GM18498 (cell line): Measurements from ENCODE around the gene FSD1.
"Not testable (repeated sequence)": the region's sequence is repeated elsewhere in the genome, so short reads cannot be mapped to it uniquely, and the experiment has no call there.

Experiments used
- ATAC-seq: cut with Tn5 transposase; IDR thresholded peaks from one replicate; pipeline ENCODE4 v1.9.1; 2021; ENCODE audit warnings: mild to moderate bottlenecking, moderate library complexity; ENCODE audit not compliant: unreplicated experiment

The FSD1 gene

DNA sequence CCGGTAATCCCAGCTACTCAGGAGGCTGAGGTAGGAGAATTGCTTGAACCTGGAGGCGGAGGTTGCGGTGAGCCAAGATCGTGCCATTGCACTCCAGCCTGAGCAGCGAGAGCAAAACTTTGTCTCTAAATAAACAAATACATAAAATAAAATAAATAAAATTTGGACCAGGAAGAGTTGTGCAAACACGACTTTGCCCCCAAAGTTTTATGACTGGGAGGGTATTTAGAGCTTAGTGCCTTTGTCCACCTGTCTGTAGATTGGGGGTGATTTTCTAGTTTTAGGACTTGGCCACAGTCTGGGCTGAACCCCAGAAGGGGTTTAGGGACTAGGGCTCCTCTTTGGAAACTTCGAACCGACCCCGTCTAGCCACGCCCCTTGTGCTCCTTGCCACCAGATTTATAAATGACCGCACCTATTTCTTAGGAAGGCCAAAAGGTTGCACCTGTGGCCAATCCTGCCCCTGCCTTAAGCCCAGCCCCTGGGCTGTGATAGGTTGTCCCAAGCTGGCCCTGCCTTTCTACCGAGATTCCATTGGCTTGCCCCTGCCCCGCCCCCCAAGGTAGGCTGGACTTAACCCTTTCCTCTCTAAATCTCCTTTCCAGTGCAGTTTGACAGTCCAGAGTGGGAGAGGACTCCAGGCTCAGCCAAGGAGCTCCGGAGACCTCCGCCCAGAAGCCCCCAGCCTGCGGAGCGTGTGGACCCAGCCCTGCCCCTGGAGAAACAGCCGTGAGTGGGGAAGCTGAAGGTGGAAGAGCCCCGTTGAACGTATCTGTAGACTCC, 20.0 kb upstream of the FSD1 start:
- no peak for ATAC-seq

DNA sequence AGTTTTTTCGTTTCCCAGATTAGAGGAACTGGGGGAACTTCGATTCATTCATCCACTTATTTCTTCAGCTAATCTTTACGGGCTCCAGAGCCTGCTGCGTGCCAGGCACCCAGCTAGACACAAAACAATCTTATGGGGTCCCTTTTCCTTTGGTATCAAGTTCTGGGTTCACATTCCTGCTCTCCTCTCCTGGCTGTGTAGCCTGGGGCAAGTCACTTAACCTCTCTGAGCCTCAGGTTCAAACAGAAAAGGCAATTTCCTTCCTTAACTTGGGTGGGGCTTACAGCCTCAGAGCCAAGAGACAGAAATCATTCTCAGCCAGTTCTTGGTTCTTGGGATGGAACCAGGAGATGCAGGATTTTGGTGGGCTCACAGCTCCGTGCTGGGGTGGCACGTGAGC, 19.4 kb upstream of the FSD1 start:
- no peak for ATAC-seq

DNA sequence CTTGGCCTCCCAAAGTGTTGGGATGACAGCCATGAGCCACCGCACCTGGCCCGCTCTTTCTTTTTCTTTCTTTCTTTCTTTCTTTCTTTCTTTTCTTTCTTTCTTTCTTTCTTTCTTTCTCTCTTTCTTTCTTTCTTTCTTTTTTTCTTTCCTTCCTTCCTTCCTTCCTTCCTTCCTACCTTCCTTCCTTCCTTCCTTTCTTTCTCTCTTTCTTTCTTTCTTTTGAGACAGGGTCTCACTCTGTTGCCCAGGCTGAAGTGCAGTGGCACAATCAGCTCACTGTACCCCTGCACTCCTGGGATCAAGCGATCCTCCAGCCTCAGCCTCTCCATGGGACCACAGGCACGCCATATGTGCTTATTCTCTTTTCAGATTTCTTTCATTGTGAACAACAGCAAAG, 18.3 kb upstream of the FSD1 start:
- ATAC-seq: not testable (repeated sequence)

DNA sequence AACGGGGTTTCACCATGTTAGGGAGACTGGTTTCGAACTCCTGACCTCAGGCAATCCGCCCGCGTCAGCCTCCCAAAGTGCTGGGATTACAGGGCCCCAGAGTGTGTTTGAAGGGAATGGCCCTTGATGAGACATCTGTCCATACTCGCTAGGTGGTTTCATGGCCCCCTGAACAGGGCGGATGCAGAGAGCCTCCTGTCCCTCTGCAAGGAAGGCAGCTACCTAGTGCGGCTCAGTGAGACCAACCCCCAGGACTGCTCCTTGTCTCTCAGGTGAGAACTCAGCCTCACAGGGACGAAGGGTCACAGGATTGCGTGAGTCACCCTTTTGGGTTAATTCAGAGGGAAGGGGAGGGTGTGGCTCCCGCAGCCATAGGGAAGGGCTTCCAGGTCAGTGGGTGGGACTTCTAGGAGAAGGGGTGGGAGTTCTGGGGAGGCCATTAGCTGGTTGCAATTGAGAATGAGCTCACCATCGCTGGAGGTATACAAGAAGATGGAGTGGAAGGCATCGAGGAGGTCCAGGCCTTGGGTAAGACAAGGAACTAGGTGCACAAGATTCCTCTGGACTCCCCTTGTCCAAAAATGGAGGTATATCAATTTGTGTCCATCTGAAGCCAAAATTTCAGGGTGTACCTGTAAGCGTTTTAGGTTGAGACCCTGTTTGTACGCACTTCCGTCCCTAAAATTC, 16.2 kb upstream of the FSD1 start:
- no peak for ATAC-seq

DNA sequence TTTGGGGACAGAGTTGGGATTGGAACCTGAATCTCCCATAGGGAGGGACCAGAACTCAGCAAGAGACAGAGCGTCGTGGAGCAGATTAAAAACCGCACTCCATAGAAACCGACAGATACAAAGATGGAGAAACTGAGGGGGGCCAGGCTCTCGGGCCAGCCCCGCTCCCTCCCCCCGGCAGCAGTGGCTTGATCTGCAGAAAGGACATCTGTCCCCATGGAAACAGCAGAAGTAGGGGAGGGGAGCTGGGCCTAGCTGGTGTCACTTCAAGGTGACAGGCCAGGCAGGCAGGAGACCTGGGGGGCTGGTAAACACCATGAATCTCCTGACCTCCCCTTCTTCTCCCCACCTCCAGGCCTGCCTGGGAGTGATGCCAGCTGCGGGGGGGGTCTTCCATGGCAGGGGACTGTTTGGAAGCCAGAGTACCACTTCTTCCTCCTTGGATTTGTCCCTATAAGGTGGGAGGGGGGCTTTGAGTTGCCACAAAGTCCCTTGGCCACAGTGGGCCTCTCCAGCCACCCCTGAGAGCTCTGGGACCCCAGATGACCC, 13.1 kb upstream of the FSD1 start:
- ATAC-seq: no peak

DNA sequence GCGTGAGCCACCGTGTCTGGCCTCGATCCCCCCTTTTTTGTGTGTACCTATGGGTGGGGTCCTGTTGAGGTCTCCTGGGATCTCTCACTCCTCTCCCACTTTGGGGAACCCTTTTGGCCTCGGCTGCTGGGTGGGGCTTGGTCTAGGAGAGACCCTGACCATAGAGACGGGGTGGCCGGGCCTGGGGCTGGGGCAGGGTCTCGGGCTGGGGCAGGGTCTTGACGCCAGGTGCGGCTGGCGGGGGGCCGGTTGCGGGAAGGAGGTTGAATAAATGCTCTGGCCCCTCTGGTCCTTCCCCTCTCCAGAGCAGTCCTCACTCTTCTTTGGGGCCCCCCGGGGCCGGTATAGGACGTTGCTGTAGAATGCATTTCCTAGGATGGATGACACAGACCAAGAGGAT, 11.9 kb upstream of the FSD1 start:
- ATAC-seq: no peak

DNA sequence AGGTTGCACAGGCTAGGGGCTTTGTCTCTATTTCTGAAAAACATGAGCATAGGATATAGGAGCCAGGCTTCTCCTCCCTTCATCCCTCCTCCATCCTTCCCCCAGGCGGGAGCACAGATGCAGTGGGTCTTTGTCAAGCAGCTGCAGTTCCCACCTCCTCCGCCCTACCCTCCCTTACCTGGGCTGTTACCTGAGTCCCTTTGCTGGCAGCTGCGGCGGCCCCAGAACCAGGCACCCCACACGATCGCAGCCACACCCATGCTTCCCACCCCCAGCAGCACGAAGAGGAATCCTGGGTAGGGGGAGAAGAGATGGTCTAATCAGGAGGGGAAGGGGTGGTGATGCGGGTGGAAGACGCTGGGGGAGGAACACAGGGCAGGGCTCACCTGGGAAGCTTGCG, 10.0 kb upstream of the FSD1 start:
- no peak for ATAC-seq

DNA sequence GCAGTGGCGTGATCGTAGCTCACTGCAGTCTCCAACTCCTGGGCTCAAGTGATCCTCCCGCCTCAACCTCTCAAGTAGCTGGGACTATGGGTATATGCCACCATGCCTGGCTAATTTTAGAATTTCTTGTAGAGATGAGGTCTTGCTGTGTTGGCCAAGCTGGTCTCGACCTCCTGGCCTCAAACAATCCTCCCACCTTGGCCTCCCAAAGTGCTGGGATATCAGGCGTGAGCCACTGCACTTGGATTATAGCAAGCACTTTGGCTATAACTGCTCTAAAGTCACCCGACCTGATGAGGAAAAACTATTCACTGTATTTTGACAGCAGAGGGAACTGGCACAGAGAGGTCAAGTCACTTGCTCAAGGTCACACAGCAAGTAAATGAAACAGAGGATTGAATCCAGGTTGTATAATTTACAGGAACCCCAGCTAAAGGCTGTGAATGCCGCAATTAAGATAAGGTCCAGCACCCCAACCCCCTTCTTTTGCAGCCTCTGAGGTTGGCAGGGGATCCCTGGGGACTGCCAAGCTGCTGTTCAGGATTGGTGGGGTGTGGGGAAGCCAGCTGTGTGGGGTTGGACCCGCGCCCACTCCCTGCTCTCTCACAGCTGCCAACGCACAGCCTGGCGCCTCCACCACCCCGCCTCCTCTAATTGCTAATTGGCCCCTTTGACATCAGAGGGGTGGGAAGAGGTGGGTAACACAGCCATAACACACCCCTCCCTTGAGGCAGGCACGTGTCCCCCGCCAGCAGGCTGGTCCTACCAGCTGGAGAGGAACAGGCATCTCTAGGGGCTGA, 8.2 kb upstream of the FSD1 start:
- ATAC-seq: no peak

DNA sequence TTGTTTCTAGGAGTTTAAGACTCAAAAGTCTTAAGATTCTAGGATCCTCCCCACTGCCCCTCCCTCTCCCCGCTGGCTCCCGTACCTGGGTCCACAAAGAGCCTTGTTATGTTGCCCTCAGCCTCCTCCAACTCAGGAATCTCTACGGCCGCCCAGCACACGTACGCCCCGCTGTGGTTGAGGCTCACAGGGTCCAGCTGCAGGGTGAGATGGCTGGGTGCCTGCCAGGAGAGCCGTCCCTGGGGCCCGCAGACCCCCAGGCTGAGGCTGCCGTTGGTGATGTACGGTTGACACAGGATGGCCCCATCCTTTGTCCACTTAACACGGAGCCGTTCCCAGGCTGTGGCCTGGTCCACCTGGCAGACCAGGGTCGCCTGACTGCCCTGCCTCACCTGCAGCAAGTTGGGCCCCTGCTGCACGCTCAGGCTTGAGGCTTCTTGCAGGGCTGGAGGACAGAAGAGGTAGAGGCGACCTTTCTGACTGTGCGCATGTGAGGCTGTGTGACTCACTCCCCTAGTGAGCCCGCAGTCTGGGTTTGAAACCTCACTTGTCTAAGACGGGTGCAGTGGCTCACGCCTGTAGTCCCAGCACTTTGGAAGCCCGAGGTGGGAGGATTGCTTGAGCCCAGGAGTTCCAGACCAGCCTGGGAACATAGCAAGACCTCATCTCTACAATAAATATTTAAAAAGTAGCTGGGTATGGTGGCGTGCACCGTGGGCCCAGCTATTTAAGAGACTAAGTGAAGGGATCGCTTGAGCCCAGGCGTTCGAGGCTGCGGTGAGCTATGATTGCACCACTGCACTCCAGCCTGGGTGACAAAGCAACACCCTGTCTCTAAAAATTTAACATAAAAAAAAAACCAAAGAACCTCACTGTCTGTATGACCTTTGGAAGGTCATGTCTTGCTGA, 6.2 kb upstream of the FSD1 start:
- ATAC-seq: no peak

DNA sequence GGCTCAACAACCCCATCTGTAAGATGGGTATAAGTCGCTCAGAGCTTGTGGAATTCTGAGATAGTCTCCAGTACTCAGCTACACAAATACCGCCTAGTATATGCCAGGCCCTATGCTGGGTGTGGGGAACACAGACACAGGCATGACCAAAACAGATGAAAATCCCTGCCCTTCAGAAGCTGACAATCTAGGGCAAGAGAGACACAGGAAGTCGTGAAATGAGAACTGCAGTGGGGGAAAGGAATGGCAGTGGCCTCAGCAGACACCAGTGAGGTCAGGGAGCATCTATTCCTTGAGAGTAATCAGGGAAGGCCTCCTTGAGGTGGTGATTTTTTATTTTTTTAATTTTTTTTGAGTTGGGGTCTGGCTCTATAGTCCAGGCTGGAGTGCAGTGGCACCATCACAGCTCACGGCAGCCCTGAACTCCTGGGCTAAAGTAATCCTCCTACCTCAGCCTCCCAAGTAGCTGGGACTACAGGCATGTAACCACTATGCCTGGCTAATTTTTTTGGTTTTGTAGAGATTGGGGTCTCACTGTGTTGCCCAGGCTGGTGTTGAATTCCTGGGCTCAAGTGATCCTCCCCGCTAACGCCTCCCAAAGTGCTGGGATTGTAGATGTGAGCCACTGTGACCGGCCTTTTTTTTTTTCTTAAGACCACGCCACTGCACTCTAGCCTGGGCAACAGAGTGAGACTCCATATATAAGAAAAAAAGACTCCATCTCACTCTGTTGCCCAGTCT, 5.4 kb upstream of the FSD1 start:
- ATAC-seq: no peak

DNA sequence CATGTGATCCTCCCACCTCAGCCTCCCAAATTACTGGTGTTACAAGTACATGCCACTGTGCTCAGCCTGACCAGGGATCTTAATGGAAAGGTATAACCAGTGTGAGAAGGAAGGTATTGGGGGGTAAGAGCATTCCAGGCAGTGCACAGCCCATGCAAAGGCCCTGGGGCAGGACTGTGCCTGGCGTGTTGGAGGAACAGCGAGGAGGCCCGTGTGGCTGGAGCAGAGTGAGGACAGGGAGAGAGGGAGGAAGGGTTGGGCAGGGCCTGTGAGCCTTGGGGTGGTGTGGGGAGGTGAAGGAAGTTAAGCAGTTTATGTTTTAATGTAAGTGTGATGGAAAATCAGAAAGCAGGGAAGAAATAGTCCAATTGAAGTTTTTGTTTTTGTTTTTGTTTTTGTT, 3.8 kb upstream of the FSD1 start:
- no peak for ATAC-seq

DNA sequence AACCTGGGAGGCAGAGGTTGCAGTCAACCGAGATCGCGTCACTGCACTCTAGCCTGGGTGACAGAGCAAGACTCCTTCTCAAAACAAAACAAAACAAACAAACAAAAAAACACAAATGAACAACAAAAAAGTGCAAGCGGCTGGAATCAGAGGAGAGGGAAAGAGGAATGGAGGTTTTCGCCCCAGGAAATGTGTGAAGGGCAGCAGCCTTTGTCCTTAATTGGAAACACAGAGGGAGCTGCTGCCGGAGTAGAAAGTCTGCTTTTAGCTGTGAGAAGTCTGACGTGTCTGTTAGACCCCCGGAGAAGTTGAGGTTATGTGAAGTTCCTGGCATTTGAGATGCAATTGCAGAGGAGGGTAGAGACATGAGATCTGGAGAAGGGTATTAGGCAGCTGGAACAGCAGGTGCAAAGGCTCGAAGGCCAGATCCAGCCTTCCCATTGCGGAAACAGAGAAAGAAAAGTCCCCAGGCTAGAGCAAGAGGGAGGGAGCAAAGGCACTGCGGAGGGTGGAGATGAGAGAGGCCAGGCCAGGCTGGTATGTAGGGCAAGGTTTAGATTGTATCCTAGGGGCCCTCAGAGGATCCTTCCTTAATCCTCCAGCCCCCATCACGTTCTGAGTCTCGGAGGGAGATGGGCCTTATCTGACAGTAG, 2.7 kb upstream of the FSD1 start:
- no peak for ATAC-seq

DNA sequence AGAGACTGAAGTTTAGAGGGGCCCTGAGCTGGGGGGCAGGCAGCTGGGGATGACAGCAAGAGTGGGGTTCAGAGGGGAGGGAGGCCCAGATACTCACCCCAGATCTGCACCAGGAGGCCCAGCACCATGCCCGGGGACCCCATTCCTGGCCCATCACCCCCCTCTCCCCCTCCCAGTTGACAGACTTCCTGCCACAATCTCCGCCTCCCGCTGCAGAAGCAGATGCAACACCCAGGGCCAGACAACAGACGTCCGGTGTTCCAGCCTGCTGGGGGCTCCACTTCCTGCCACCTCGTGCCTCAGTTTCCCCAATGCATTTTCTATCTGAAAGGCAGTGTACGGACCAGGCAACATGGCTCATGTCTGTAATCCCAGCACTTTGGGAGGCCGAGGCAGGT, 2.2 kb upstream of the FSD1 start, which contains the start of gene TMIGD2:
Gene TMIGD2 (minus strand): TSS at position 147 of the 398 bp plus-strand sequence. CDS start 4 bp downstream, at position 143.
- no peak for ATAC-seq

DNA sequence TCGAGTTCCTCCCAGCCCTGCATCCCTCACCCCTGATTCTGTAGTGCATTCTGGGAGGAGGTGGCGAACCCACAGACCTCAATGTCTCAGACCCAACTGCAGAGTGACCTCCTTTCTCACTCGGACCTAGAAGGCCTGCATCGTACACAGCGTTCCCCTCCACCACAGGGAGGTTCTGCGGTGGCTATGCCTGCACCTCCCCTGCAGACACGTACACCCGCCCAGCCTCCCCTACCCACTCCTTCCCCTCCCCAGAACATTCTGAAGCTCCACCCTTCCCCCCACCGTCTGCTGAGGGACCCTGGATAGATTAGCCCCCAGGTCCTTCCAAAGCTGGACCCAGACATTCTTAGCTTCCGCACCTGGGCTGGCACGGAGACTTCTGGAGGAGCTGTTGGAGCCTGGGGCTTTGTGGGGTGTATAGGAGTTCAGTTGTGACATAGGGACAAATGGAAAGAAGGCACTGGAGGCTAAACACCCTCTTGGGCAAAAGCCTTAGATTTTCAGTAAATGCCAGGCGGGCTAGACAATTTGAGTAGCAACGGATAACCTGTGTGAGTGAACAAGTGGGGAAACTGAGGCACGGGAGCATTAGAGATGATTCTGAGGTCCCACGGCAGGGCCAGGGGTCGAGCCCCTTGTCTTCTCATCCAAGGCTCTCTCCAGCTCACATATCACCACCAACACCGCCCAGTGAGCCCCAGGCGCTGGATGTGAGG, 420 bp upstream of the FSD1 start:
- no peak for ATAC-seq

DNA sequence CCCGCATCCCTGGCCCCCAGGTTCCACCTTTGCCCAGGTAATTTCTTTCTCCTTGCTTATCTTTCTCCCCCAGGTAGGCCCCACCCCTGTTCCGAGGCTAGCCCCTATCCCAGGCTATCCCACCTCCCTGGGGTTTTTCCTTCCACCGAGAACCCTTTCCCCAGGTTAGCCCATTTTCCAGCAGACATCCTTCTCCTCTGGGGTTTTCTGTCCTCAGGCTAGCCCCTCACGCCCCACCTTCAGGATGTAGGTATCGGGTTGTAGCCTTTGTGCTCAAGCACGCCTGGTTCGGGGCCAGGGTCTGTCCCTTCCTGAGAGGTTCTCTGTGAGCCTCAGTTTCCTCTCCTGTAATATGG, 837 bp downstream of the FSD1 start:
- ATAC-seq: no peak

DNA sequence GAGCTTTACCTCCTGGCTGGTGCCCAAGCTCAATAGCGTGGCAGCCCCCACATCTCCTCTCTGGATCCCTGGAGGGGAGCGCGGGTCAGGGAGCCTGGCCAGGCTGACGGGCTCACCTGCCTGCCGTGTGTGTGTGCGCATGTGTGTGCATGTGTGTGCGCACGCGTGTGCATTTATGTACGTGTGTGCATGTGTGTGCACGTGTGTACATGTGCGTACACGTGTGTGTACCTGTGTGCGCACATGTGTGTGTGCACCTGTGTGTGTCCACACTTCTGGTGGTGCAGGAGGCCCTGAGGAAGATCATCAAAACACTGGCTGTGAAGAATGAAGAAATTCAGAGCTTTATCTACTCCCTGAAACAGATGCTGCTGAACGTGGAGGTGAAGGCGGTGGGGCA, 1.3 kb downstream of the FSD1 start:
- ATAC-seq: no peak

DNA sequence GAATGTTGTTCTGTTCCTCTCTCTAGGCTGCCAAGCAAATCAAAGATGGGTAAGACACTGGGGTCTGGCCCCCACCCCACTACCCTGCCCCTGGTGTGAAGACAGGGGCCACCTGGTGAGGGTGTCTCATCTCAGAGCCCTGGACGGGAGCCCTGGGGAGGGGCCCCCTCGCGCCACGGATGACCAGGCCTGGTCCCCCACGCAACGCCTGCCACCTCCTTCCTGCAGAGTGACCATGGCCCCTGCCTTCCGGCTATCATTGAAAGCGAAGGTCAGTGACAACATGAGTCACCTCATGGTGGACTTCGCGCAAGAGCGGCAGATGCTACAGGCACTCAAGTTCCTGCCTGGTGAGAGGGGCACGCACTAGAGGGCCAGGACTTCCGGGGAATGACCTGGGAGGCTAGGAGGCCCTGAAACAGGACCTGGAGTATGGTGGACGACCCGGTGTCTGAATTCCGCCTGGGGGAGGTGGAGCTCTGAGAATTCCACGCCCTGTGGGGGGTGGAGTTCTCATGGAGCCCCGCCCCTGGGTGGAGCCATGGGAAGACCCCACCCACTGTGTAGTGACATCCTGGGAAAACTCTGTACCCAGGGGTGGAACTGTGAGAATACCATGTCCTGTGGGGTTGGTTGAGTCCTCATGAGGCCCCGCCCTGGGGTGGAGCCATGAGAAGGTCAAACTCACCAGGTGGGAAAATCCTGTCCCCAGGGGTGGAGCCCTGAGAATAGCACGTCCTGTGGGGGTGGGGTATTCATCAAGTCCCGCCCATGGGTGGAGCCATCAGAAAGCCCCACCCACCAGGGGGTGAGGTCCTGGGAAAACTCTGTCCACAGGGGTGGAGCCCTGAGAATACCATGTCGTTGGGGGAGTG, 6.1 kb downstream of the FSD1 start:
- no peak for ATAC-seq
